IPS DF 19.7 (cell line): Measurements from ENCODE around the gene RNF19B.

Source experiments
- DNase-seq: peaks from one replicate; pipeline ENCODE4 v3.0.0-alpha.2; 2013; ENCODE audit warnings: low read depth, low spot score

RNF19B gene

DNA sequence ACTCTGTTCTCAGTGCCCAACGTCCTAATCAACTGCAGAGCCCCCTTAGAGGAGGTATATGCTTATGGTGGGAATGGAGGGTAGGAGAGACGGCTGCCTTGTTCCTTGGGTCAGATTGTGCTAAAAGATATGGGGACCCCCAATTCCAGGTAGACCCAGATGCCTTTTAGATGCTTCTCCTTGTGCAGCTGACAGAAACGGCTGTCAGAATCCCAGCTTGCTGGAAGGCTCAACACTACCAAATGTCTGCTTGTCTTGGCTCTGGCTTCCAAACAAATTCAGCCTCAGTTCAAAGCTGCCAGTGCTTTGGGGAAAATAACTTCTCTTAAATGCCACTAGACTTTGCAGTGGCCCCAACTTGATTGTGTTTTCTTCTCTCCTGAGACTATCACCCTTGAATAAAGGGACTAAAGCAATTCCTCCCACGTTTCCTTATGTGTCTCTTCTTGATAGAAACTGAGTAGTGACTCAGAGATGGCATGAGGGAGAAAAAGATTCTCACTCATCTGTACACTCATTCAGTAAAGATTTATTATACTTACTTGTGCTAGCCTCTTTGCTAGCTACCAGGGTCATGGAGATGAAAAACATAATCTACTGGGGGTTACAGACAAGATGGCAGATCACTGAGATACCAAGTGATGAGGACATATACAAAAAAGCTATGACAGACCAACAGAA lies 3.4 kb upstream of the RNF19B start:
- DNase-seq = no peak

- DNase-seq = no peak
Measured at GRCh38 chr1:32966900-32967299, 2.3 kb upstream of the RNF19B start.

DNA sequence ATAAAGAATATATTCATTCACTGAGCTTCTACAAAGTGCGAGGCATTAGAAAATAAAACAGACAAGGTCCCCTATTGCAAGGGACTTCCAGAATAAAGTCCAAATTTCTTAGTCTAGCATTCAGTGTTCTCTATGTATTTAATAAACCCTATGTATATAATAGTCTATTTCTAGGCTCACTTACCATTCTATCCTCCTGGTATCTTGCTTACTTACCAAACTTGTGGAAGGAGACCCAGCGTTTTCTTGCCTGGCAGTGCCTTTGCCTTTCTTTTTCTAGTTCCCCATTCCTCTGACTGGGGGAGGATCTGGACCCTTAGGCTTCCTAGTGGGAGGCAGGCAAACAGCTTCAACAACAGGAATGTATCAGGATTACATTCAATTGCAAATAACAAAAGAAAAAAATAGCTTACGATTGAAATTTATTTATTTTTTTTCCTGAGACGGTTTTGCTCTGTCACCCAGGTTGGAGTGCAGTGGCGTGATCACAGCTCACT lies 690 bp upstream of the RNF19B start:
- DNase-seq = no peak

GRCh38 chr1:32963746-32964460 lies 706 bp downstream of the RNF19B start:
- DNase-seq = no peak

DNA sequence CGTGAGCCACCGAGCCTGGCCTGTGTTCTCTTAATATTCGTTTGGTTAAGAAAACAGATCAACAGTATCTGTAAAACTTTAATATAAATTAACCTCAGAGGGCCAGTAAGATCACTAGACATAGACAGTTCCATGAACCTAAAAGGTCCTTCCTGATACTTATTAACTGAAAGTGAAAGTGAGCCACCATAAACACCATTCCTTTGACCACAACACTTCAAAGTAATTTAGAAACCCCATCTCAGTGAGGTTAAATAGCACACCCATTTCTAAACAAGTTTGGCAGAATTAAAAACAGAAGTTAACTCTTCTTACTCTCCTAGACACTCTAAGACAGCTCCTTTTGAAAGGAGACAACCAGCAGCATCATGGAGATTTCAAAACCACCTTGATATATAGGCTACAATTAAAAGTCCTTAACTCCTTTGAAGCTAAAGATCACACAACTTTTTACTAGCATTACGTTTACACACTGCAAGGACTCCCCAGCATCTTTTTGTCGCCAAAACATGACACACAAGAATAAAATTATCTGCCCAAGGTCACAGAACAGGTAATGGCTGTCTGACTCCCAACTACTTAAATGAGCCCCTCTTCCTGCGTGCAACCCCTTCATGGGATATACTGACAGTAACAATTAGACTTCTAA lies 2.2 kb downstream of the RNF19B start:
- DNase-seq = no peak

DNA sequence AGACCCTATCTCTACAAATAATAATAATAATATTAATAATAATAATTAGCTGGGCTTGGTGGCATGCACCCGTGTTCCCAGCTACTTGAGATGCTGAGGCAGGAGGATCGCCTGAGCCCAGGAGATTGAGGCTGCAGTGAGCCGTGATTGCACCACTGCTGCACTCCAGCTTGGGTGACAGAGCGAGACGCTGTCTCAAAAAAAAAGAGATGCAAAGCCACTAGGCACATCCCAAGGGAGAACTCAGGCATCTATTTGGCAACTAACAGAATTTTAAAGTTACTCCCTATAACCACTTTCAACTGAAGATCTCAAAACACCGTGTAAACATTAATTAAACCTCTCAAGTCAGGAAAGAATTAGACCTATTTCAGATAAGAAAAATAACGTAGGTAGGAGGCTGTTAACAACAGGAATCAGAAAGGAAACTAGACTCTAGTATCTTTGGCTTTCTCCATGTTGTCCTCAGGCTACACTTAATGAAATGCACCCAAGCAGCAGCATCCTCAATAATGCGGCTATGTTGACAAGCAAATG lies 3.7 kb downstream of the RNF19B start:
- DNase-seq = no peak

DNA sequence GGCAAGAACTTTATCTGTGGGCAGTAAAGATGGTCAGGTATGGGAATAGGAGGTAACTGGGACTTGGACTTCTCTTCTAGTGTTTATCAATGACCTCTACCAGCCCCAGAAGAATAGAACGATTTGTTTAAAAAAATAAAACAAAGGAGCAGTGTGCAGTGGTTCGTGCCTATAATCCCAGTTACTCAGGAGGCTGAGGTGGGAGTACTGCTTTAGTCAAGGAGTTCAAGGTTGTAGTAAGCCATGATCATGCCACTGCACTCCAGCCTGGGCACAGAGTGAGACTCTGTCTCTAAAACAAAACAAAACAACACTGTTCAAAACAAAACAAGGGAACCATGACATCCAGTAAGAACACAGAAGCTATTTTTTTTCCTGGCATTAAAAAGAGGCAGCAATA lies 4.3 kb downstream of the RNF19B start:
- DNase-seq = no peak

- DNase-seq = no peak
Measured at GRCh38 chr1:32958827-32959226, 5.8 kb downstream of the RNF19B start.

DNA sequence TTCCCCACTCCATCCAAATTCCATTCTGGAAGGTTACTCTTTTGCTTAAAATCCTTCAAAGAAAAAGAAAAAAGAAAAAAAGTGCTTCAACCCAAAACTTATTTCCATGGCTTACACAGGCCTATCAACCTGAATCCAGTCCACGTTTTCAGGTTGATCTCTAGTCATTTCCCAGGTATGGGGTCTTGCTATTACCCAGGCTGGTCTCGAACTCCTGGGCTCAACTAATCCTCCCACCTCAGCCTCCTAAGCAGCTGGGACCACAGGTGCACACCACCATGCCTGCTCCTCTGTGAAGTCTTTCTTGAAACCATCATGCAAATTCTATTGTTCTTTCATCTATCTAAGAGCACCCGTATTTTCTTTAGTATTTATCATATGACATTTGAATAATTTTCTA lies 7.6 kb downstream of the RNF19B start:
- no peak for DNase-seq

GRCh38 chr1:32954168-32954567 lies 10.4 kb downstream of the RNF19B start:
- DNase-seq = no peak

- DNase-seq = no peak
Measured at GRCh38 chr1:32953495-32953894, 11.1 kb downstream of the RNF19B start.

- DNase-seq = no peak
Measured at GRCh38 chr1:32949519-32949918, 15.1 kb downstream of the RNF19B start.

DNA sequence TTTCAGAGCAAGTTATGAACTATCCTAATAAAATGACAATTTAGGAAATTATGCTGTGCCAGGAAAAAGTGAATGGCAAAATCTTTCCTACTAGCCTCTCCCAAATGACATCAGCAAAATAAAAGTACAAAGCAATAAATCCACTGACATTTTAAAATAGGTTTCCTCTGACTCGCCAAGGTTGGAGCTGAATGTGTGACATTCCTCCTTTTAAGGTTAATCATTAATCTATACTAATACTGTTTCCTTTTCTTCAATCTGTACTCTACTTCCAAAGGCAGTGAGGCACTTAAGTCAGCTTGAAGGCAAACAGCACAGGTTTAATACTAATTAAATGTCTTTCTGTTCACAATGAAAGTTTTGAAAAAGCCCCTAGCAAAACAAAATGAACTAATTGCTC lies 15.7 kb downstream of the RNF19B start:
- no peak for DNase-seq

- DNase-seq = no peak
Measured at GRCh38 chr1:32948390-32948722, 16.3 kb downstream of the RNF19B start.

DNA sequence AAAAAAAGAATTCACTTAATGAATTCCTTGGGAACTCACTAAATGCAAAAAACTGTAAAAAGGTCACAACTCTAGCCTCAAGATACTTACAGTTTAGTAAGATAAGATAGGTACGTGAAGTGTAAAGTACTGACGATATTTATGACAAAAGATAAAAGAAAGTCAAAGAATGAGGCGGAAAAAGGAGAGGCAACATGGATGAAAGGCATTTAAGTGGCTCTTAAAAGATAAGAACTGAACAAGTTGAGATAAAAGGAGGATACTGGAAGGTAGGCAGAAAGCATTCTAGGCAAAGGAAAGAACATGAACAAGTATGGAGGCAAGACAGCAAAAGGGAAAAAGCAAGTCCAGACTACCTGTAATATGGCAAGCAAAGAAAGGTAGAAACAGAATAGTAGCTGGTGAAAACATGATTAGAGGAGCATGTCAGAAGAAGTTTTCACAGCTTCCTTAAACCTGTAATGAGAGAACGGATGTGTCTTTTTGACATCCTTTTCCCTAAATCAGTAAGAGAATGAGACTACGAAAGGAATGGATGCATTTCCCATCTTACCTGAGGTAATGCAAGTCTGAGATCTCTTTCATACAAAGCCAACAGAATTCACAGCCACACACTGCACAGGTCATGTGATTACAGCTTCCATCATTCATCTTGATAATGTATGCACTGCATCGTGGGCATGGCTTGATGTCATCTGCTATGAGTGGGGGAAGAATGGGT lies 16.8 kb downstream of the RNF19B start:
- no peak for DNase-seq

DNA sequence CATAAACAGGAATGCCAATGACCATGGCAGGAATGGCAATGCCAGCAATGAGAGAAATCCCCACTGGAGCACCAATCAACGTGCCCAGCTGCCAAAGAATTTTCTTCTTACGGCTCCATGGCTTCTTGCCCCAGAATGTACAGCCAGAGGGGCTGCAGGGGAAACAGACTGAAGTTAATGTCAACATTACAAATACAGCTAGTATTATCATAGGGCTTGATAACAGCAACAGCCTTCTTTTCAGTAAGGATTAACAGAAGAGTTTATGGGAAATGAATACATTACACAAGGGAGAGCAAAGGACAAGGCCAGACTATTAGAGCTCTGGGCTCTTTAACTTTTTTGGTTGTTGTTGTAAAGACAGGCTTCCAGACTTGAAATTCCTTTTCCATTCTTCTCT lies 18.2 kb downstream of the RNF19B start:
- DNase-seq = no peak

DNA sequence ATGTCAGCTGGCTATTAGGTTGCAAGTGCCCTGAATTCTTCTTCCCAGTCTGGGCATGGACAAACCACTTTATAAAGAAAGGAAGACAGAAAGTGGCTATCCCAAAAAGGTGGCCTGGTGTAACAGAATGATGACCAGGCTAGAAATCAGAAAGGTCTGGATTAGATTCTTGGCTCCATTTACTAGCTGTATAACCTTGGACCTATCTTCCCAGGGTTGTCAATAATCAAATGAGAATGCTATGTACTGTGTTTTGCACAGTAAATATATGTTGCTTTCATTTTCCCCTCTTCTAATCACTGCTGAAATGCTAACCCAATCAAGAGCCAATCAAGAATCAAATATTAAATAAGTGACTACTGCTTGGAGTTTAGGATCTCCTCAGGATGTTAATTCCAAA lies 20.4 kb downstream of the RNF19B start:
- no peak for DNase-seq

- DNase-seq = no peak
Measured at GRCh38 chr1:32939655-32940371, 24.8 kb downstream of the RNF19B start.

DNA sequence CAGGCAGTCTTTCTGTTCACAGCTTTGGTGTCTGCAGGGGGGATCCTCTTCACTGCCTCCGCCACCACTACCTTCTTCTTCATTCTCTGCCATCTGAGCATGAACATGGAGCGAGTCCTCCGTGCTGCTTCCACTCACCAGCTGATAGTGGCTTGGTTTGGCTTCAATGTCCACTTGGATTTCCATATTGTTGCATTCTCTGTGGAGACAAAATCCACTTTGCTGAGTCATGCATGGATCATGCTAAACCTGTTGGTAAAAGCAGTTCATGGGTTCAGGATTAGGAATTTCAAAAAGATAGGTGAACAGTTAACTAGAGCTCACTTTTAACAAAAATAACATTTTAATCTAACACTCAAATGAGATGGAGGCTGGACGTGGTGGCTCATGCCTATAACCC lies 27.5 kb downstream of the RNF19B start:
- no peak for DNase-seq

DNA sequence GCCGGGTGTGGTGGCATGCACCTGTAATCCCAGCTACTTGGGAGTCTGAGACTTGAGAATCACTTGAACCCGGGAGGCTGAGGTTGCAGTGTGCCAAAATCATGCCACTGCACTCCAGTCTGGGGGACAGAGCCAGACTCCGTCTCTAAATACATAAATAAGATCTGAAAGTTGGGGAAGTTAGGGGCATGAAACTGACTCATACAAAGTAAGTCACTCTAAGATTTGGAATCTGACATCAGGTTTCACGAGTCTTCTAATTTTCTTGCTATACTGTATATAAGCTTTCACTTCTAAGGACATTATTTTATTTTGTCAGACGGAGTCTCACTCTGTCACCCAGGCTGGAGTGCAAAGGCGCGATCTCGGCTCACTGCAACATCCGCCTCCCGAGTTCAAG lies 30.1 kb downstream of the RNF19B start:
- no peak for DNase-seq

DNA sequence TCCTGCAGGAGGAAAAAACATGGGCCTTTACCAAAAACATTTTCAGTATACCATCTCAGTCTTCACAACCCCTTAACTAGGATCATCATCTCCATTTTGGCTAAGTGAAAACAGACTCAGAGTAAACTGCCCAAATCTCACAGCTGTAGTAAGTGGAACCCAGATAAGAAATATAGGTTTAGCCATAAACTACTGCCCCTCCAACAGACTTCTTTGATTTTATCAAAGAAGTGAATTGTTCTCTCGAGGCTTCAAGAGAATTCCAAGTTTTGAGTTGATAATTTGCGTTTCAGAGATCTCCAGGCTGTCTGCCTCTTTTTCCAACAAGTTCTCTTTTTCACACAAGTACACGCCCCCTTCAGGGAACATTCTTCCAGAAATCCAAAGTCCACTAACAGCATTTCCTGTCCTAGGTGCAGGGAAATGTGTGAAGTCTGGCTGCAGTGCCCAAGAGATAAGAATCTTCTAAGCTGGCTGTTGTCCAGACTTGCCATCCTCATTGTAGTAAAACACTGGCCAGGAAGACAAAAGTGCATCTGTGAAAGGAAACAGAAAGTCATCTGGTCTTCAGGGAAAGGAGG lies 30.8 kb downstream of the RNF19B start:
- DNase-seq = no peak
